NCI-H1694 treated with DMSO at 0.1 percent for 48 hours (cell line): ENCODE data around the gene FARS2.
"Not testable (repeated sequence)": the region's sequence is repeated elsewhere in the genome, so short reads cannot be mapped to it uniquely, and the experiment has no call there.

Experiments
- DNase-seq: peaks from one replicate; lab custom pipeline; 2025; lab: John Stamatoyannopoulos, UW

The FARS2 gene

GRCh38 chr6:5786969-5787720 lies 525.8 kb downstream of the FARS2 start:
- DNase-seq = no peak

GRCh38 chr6:5789426-5789825 lies 528.1 kb downstream of the FARS2 start:
- not testable (repeated sequence) for DNase-seq

GRCh38 chr6:5796555-5796954 lies 535.2 kb downstream of the FARS2 start:
- not testable (repeated sequence) for DNase-seq

- not testable (repeated sequence) for DNase-seq
Measured at GRCh38 chr6:5806406-5806805, 545.1 kb downstream of the FARS2 start.

- no peak for DNase-seq
Measured at GRCh38 chr6:5809450-5809849, 548.1 kb downstream of the FARS2 start.

GRCh38 chr6:5811997-5812396 lies 550.7 kb downstream of the FARS2 start:
- no peak for DNase-seq

GRCh38 chr6:5813625-5814027 lies 552.3 kb downstream of the FARS2 start:
- no peak for DNase-seq

- no peak for DNase-seq
Measured at GRCh38 chr6:5814116-5814515, 552.8 kb downstream of the FARS2 start.

- DNase-seq = no peak
Measured at GRCh38 chr6:5814901-5815300, 553.6 kb downstream of the FARS2 start.

- DNase-seq = no peak
Measured at GRCh38 chr6:5817869-5818268, 556.6 kb downstream of the FARS2 start.

GRCh38 chr6:5818959-5819358 lies 557.6 kb downstream of the FARS2 start:
- DNase-seq = no peak
